DOHH2 (cell line): ENCODE measurements around the gene NDUFS3.

Source experiments
- CTCF ChIP-seq: fragments of 200-600 bp; sonication (generic); IDR thresholded peaks from one replicate; pipeline ENCODE4 v1.5.1; 2014; ENCODE audit warnings: antibody characterized with exemption, mild to moderate bottlenecking, low read depth, low read length; ENCODE audit not compliant: poor library complexity, severe bottlenecking
- EZH2phosphoT487 ChIP-seq: fragments of 200-600 bp; sonication (generic); IDR thresholded peaks from 2 replicates; pipeline ENCODE4 v1.6.1; 2017; ENCODE audit warnings: borderline replicate concordance, mild to moderate bottlenecking, antibody characterized with exemption, low read length, moderate library complexity, mixed read lengths

- TF ChIP-seq CTCF: no peak
- no peak for TF ChIP-seq EZH2phosphoT487
These were observed 27.0 kb downstream of the NDUFS3 start for GRCh38 chr11:47605921-47606320.
